H1 (cell line): ENCODE measurements around the gene MAGIX. TPM values are rescaled to one million over a fixed set of nuclear protein-coding genes. Genes with fewer than 3 reads are reported as not detected.

ENCODE experiments used
- MAX ChIP-seq: IDR thresholded peaks from 2 replicates; pipeline ENCODE4 v1.6.1; 2012; ENCODE audit warnings: inconsistent platforms
- SUZ12 ChIP-seq: fragments of 200-600 bp; sonication (generic); IDR thresholded peaks from 2 replicates; pipeline ENCODE4 v1.6.1; 2012; ENCODE audit warnings: mild to moderate bottlenecking, inconsistent platforms, low read length, moderate library complexity, mixed read lengths
- polyA plus RNA-seq, 7 experiments: library from polyadenylated mRNA; depleted of rRNA in 3 of 7; stranded (reverse) in 5 of 7; unstranded in 2 of 7; fragments of >200 nt in 5 of 7; fragments of 200-250 nt in 2 of 7; gene quantifications; 1 replicate in 5 of 7; 2 replicates in 1 of 7; 4 replicates in 1 of 7; pipeline versions ENCODE4 v1.2.1 to v1.2.3, GENCODE V29; 2011 to 2013; ENCODE audit warnings: missing spikeins in 2 of 7, mixed read lengths in 2 of 7
- total RNA-seq: library from RNA; stranded (reverse); fragmentation: NEBNext Ultra II Directional; extraction: Animal tissue kit (Norgen Biotek cat#: 25700); gene quantifications from 2 replicates; pipeline ENCODE4 v1.2.1, GENCODE V29; 2021

MAGIX gene
- total and polyA plus RNA-seq, 2 of the 8 experiments (the other 6 are each of a cell fraction or from before 2014, with no cell fraction given) = 0.37 to 1.1 TPM

GRCh38 chrX:49212861-49213260 lies 50.3 kb downstream of the MAGIX start (continued):
- TF ChIP-seq SUZ12 (no peak), MAX (no peak)
